Endothelial cell (in vitro differentiated cells): ENCODE measurements around the gene FGF14. TPM values are rescaled to one million over a fixed set of nuclear protein-coding genes. Genes with fewer than 3 reads are reported as not detected.

Source experiments
- DNase-seq: peaks from one replicate; pipeline ENCODE4 v3.0.0; 2021; ENCODE audit warnings: low spot score
- H3K27ac Mint-ChIP-seq: one replicate; pipeline ENCODE4 v1.8.0; 2021; ENCODE audit warnings: mixed read lengths, inconsistent platforms; ENCODE audit not compliant: unreplicated experiment
- H3K27me3 Mint-ChIP-seq: one replicate; pipeline ENCODE4 v1.8.0; 2021; ENCODE audit warnings: mild to moderate bottlenecking, moderate library complexity, mixed read lengths, inconsistent platforms; ENCODE audit not compliant: unreplicated experiment
- H3K36me3 Mint-ChIP-seq: one replicate; pipeline ENCODE4 v1.8.0; 2021; ENCODE audit warnings: mild to moderate bottlenecking, low read depth, mixed read lengths, inconsistent platforms; ENCODE audit not compliant: unreplicated experiment
- H3K4me1 Mint-ChIP-seq: one replicate; pipeline ENCODE4 v1.8.0; 2021; ENCODE audit warnings: mild to moderate bottlenecking, mixed read lengths, inconsistent platforms; ENCODE audit not compliant: unreplicated experiment
- H3K4me3 Mint-ChIP-seq: one replicate; pipeline ENCODE4 v1.8.0; 2021; ENCODE audit warnings: mild to moderate bottlenecking, mixed read lengths, inconsistent platforms; ENCODE audit not compliant: unreplicated experiment
- H3K9me3 Mint-ChIP-seq: one replicate; pipeline ENCODE4 v1.8.0; 2021; ENCODE audit warnings: mixed read lengths, inconsistent platforms; ENCODE audit not compliant: unreplicated experiment
- total RNA-seq: library from RNA; stranded (reverse); fragmentation: NEBNext Ultra II Directional; extraction: Animal tissue kit (Norgen Biotek cat#: 25700); gene quantifications from one replicate; pipeline ENCODE4 v1.2.1, GENCODE V29; 2021; ENCODE audit not compliant: unreplicated experiment
- TF ChIP-seq, protein P1 (sequence below): fragments of 200-600 bp; sonication (generic); IDR thresholded peaks from one replicate; pipeline ENCODE4 v1.5.0; 2021; ENCODE audit warnings: antibody characterized with exemption; ENCODE audit not compliant: unreplicated experiment

FGF14 gene
- total RNA-seq, 1 donor from 2014 or later = 0.13 TPM

DNA sequence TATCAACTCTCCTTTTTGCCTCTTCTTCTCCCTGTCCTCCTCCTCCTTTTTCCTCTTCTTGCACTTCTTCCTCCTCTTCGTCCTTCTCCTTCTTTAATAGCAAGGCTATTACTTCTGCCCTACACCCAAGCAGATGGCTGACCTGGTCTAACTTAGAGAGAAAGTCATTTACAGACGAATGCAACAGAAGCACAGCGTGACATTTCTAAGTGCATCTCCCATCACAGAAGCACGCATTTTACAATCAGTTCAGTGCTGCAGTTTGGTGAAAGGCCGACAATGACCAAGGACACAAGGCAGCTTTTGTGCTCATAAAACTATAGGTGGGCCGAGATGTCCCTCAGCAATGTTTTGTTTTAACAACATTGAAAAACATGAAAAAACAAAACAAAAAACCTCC, 231.5 kb downstream of the FGF14 start:
- no peaks in the 10 kb centered on the region for H3K27me3 Mint-ChIP-seq
- DNase-seq = no peak

DNA sequence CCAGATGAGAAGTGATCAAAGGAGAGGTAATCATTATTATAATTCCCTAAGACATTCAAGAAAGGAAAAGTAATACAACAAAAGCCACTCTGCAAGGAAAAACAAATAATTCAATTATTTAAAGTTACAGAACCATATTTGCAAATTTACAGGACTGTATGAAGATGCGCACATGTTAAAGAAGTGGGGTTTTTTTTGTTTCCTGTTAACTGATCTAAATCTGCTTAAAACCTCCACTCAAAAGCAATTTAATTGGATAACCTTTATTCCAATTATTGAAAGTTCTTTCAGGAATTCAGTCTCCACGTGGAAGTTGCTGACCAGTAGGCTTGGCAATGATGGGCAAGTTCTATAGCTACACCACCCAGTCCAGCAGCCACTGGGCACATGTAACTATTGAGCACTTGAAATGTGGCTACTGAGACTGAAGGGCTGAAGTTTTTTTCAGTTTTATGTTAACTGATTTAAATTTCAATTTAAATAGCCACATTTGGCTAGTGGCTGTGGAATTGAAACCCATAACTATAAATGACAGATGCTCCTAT, 232.3 kb downstream of the FGF14 start:
- no peak for DNase-seq
- TF ChIP-seq, protein P1, sequence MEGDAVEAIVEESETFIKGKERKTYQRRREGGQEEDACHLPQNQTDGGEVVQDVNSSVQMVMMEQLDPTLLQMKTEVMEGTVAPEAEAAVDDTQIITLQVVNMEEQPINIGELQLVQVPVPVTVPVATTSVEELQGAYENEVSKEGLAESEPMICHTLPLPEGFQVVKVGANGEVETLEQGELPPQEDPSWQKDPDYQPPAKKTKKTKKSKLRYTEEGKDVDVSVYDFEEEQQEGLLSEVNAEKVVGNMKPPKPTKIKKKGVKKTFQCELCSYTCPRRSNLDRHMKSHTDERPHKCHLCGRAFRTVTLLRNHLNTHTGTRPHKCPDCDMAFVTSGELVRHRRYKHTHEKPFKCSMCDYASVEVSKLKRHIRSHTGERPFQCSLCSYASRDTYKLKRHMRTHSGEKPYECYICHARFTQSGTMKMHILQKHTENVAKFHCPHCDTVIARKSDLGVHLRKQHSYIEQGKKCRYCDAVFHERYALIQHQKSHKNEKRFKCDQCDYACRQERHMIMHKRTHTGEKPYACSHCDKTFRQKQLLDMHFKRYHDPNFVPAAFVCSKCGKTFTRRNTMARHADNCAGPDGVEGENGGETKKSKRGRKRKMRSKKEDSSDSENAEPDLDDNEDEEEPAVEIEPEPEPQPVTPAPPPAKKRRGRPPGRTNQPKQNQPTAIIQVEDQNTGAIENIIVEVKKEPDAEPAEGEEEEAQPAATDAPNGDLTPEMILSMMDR = no peak
- H3K4me3 Mint-ChIP-seq = no peak overlapping the region
- no peaks in the 10 kb centered on the region for H3K27me3 Mint-ChIP-seq
- no peaks in the 10 kb centered on the region for H3K4me1 Mint-ChIP-seq
- no peaks in the 10 kb centered on the region for H3K36me3 Mint-ChIP-seq
- H3K9me3 Mint-ChIP-seq = no peaks in the 10 kb centered on the region
- no peak overlapping the region for H3K27ac Mint-ChIP-seq

More for the DNA sequence above, 231.5 kb downstream of the FGF14 start:
- H3K9me3 Mint-ChIP-seq = no peaks in the 10 kb centered on the region
- no peak overlapping the region for H3K27ac Mint-ChIP-seq
- TF ChIP-seq, protein P1 = no peak
- H3K4me3 Mint-ChIP-seq = no peak overlapping the region
- no peaks in the 10 kb centered on the region for H3K36me3 Mint-ChIP-seq
- no peaks in the 10 kb centered on the region for H3K4me1 Mint-ChIP-seq

DNA sequence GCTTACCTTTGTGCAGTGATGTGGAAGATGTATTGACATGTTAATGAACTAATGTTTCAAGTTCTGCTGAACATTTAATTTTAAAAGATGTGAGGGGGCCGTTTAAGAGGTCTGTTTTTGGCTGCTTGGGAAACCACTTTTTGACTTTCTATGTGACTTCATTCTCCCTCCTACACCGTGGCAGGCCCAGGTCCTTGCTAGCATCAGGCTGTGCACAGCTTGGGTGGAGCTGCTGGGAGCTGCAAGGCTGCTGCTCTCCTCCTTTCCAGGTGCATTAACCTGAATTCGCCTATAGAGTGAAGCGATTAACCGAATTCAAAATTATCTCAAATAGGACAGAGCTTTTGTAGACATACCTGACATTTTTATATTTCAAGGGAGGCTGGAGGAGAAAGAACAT, 249.1 kb downstream of the FGF14 start:
- H3K36me3 Mint-ChIP-seq = no peaks in the 10 kb centered on the region
- no peak overlapping the region for H3K27ac Mint-ChIP-seq
- H3K9me3 Mint-ChIP-seq = no peaks in the 10 kb centered on the region
- H3K27me3 Mint-ChIP-seq = no peaks in the 10 kb centered on the region
- TF ChIP-seq, protein P1 = no peak
- peaks cover 6% of the 10 kb centered on the region for H3K4me1 Mint-ChIP-seq
- DNase-seq = no peak
- no peak overlapping the region for H3K4me3 Mint-ChIP-seq

DNA sequence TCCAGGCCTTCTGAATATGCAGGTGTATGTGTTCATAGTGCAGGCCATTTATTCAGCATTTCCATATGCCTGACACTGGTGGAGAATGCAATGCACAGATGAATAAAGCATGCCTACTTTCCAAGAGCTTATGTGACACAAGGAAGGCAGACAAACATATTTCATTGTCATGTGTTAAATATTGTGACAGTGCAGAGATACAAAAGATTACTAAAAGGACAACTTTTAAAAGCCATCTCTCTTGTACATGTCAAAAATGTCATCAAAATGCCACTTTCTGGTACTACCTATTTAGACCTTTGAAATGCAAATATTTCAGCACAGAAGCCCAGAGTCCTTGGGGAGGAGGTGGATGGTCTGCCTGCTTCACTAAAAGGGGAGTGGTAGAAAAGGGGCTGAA, 254.5 kb downstream of the FGF14 start:
- no peaks in the 10 kb centered on the region for H3K36me3 Mint-ChIP-seq
- H3K4me3 Mint-ChIP-seq = no peak overlapping the region
- no peak overlapping the region for H3K27ac Mint-ChIP-seq
- TF ChIP-seq, protein P1 = no peak
- DNase-seq = no peak
- no peaks in the 10 kb centered on the region for H3K4me1 Mint-ChIP-seq
- no peaks in the 10 kb centered on the region for H3K9me3 Mint-ChIP-seq
- H3K27me3 Mint-ChIP-seq = no peaks in the 10 kb centered on the region

DNA sequence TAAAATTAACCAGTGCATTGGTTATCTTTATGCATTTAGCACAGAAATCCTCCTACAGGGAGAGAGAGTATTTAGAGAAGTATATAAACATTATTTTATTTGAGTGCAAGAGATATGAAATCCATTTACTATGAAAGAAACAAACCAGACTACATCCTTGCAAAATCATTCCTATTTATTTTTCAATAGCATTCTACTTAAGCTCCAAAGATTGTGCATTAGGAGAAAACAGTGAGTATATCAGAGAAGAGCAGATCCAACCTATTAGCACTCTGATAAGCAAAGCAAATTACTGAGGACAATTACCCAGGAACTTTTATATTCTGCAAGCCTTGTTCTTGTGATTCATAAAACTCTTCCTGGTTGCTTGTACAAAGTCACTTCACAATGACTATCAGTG, 256.1 kb downstream of the FGF14 start:
- Mint-ChIP-seq H3K27me3 (no peaks in the 10 kb centered on the region), H3K4me3 (no peak overlapping the region), H3K27ac (no peak overlapping the region), H3K4me1 (no peaks in the 10 kb centered on the region), H3K9me3 (no peaks in the 10 kb centered on the region), H3K36me3 (no peaks in the 10 kb centered on the region)
- TF ChIP-seq, protein P1 = no peak
- DNase-seq = no peak
